Measurements from ENCODE around the gene FGF7.

DNA sequence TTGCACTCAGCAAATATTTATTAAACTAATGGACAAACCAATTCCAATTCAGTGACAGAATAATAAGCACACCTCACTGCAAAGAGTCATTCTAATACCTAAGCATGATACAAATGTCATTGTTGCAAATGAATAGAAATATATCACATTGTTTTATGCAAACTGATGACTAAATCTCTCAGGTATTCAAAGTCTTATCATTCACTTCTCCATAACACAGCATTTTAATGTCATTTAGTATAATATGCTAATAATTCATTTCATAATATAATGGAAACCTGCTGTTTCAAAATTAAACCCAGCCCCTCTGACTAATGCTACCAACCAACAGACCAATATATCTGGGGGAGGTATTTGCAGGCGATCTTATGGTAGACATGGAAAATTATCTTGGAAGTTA lies 71.8 kb downstream of the FGF7 start:
- TF ChIP-seq CREB1 (IDR thresholded peaks at IDR 0.05) (no peak), CREB1 (CRISPR knock-in tag; IDR thresholded peaks at IDR 0.05) (no peak), ZNF785 (CRISPR knock-in tag; IDR thresholded peaks at IDR 0.05) (no peak)
